Renal pelvis (tissue), 4 donors: ENCODE measurements around the gene RAD51B. TPM values are rescaled to one million over a fixed set of nuclear protein-coding genes. Genes with fewer than 3 reads are reported as not detected.

Experiments used
- DNase-seq: peaks from one replicate; pipeline ENCODE4 v3.0.0-alpha.2; 2013
- polyA plus RNA-seq, 3 donors: library from polyadenylated mRNA; unstranded; fragments of 120-200 nt; gene quantifications; one replicate each; pipeline ENCODE4 v1.2.1, GENCODE V29; 2013; ENCODE audit not compliant: insufficient read length in 3 of 3

Gene RAD51B
- polyA plus RNA-seq, 3 donors = 9.8 to 11.0 (median 9.8) TPM

- DNase-seq = no peak
These were observed 640.0 kb downstream of the RAD51B start for GRCh38 chr14:68459480-68460136.

GRCh38 chr14:68460541-68460940 is 641.0 kb downstream of the RAD51B start:
- DNase-seq = no peak

GRCh38 chr14:68461086-68461485 is 641.5 kb downstream of the RAD51B start:
- DNase-seq = no peak

GRCh38 chr14:68462683-68463082 is 643.1 kb downstream of the RAD51B start:
- DNase-seq = no peak

GRCh38 chr14:68463299-68463698 is 643.7 kb downstream of the RAD51B start:
- no peak for DNase-seq

GRCh38 chr14:68463705-68464374 is 644.3 kb downstream of the RAD51B start:
- DNase-seq = no peak

- DNase-seq = no peak
These were observed 645.1 kb downstream of the RAD51B start for GRCh38 chr14:68464711-68465110.

- no peak for DNase-seq
These were observed 647.0 kb downstream of the RAD51B start for GRCh38 chr14:68466491-68466977.

GRCh38 chr14:68467425-68467824 is 647.8 kb downstream of the RAD51B start:
- DNase-seq = no peak

GRCh38 chr14:68468437-68469207 is 649.0 kb downstream of the RAD51B start:
- DNase-seq = no peak

- DNase-seq = no peak
These were observed 649.7 kb downstream of the RAD51B start for GRCh38 chr14:68469208-68469713.

- DNase-seq = no peak
These were observed 650.8 kb downstream of the RAD51B start for GRCh38 chr14:68470361-68470760.

- DNase-seq = no peak
These were observed 651.7 kb downstream of the RAD51B start for GRCh38 chr14:68471029-68471963.

- DNase-seq = no peak
These were observed 652.5 kb downstream of the RAD51B start for GRCh38 chr14:68471964-68472508.

- DNase-seq = no peak
These were observed 653.5 kb downstream of the RAD51B start for GRCh38 chr14:68473069-68473468.

GRCh38 chr14:68473794-68474193 is 654.2 kb downstream of the RAD51B start:
- no peak for DNase-seq

- no peak for DNase-seq
These were observed 655.2 kb downstream of the RAD51B start for GRCh38 chr14:68474741-68475140.

GRCh38 chr14:68475802-68476201 is 656.2 kb downstream of the RAD51B start:
- no peak for DNase-seq

GRCh38 chr14:68476212-68477109 is 656.9 kb downstream of the RAD51B start:
- DNase-seq = no peak

GRCh38 chr14:68477110-68477455 is 657.5 kb downstream of the RAD51B start:
- no peak for DNase-seq
